ENCODE data around the gene HMCN1.

- no peak for TF ChIP-seq CTCF (conservative IDR thresholded peaks at IDR 0.05 in 1 of 2, IDR thresholded peaks at IDR 0.05 in 1 of 2; ENCODE audit: low read depth in 1 of 2, low read length in 2 of 2)
- no peak for TF ChIP-seq EZH2 (IDR thresholded peaks at IDR 0.05; ENCODE audit: low read length, missing control alignments)
Measured at GRCh38 chr1:185812934-185813333, 78.7 kb downstream of the HMCN1 start.
